ENCODE measurements around the gene APOB. TPM values are rescaled to one million over a fixed set of nuclear protein-coding genes. Genes with fewer than 3 reads are reported as not detected.
"Not testable (repeated sequence)": the region's sequence is repeated elsewhere in the genome, so short reads cannot be mapped to it uniquely, and the experiment has no call there.

Gene APOB
- total RNA-seq, 1 donor from 2014 or later: 0.13 TPM

DNA sequence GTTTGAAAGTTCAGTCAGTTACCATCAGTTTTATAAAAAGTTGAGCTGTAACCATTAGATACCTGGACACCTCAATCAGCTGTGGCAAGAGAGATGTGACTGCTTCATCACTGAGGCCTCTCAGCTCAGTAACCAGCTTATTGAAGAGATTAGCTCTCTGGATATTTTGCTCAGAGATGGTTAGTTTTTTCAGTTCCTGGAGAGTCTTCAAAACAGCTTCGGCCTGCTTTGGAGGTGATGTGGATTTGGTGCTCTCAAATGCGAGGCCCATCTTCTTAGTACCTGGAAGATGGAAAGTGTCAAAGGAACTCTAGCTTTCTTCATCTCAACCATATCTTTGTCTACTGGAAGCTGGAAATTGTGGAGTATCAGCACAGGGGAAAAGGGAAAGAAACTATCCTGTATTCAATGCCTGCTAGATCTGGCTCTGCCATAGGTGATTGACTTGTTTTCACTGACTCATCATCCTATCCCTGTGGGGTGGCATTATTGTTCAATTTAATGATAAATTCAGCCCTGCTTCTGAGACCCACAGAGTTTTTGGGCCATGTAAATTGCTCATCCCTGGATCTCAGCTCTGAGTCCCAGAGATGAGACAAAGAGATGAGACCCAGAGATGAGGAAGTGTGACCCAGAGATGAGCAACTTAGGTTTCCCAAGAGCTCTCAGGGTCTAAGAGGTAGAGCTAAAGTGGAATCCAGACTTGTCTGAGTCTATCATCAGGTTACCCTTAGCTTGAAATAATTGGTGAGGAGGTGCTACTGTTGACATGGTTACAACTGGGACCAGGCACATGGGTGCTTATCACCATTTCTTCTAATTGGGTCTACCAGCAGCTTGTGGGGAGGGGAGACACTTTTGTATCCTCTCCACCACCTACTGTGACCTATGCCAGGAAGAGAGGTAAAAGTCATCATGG lies 10.4 kb downstream of the APOB start:
- H3K27me3 Mint-ChIP-seq (ENCODE audit: low read depth): peaks cover 71% of the 10 kb centered on the region

DNA sequence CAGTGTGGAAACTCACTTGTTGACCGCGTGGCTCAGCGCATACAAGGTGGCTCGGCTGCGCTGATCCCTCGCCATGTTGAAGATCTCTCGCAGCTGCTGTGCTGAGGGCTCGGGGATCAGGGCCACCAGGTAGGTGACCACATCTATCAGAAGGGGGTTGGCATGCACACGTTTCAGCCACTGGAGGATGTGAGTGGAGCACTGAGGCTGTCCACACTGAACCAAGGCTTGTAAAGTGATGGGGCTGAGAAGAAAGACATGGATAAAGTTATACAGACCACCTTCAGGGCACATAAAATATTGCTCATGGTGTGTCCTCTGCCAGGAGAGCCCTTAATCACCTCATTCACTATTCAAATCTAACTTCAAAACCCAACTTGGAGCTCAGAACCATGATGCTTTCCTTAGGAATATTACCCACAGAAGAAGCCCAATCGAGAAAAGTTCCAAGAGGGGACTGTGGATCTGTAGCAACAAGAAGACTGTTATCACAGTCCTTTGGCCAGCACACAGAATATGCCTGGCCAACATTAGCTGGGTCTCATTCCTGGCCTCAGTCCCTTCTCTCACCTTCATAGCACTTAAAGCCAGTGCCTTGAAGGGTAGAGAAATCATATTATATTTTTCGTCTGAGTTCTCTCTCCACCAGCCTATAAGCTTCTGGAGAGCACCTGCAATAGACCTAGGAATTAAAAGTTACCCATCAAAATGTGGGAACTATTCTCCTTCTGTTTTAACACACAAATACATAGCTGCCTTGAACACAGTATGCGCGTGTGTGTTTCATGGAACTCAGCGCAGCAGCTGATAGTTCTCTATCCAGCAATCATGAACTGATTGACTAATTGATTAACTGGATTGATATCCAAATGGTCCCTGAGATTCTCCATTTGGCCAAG lies 11.3 kb downstream of the APOB start:
- peaks cover 8% of the 10 kb centered on the region for H3K9me3 Mint-ChIP-seq
- DNase-seq (ENCODE audit: low spot score in 2 of 2, unreplicated experiment in 2 of 2): no peak
- peaks cover 76% of the 10 kb centered on the region for H3K27me3 Mint-ChIP-seq (ENCODE audit: low read depth)
- no peaks in the 10 kb centered on the region for H3K4me1 Mint-ChIP-seq
- H3K36me3 Mint-ChIP-seq: no peaks in the 10 kb centered on the region
- H3K4me3 Mint-ChIP-seq: no peak overlapping the region
- H3K27ac Mint-ChIP-seq: no peak overlapping the region
- TF ChIP-seq, protein P1, sequence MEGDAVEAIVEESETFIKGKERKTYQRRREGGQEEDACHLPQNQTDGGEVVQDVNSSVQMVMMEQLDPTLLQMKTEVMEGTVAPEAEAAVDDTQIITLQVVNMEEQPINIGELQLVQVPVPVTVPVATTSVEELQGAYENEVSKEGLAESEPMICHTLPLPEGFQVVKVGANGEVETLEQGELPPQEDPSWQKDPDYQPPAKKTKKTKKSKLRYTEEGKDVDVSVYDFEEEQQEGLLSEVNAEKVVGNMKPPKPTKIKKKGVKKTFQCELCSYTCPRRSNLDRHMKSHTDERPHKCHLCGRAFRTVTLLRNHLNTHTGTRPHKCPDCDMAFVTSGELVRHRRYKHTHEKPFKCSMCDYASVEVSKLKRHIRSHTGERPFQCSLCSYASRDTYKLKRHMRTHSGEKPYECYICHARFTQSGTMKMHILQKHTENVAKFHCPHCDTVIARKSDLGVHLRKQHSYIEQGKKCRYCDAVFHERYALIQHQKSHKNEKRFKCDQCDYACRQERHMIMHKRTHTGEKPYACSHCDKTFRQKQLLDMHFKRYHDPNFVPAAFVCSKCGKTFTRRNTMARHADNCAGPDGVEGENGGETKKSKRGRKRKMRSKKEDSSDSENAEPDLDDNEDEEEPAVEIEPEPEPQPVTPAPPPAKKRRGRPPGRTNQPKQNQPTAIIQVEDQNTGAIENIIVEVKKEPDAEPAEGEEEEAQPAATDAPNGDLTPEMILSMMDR (IDR thresholded peaks at IDR 0.05; ENCODE audit: unreplicated experiment): no peak

More for the DNA sequence above, 10.4 kb downstream of the APOB start:
- H3K36me3 Mint-ChIP-seq: no peaks in the 10 kb centered on the region
- H3K9me3 Mint-ChIP-seq: peaks cover 8% of the 10 kb centered on the region
- TF ChIP-seq, protein P1 (IDR thresholded peaks at IDR 0.05; ENCODE audit: unreplicated experiment): no peak
- H3K27ac Mint-ChIP-seq: no peak overlapping the region
- no peak overlapping the region for H3K4me3 Mint-ChIP-seq
- H3K4me1 Mint-ChIP-seq: no peaks in the 10 kb centered on the region
- no peak for DNase-seq (ENCODE audit: low spot score in 2 of 2, unreplicated experiment in 2 of 2)

DNA sequence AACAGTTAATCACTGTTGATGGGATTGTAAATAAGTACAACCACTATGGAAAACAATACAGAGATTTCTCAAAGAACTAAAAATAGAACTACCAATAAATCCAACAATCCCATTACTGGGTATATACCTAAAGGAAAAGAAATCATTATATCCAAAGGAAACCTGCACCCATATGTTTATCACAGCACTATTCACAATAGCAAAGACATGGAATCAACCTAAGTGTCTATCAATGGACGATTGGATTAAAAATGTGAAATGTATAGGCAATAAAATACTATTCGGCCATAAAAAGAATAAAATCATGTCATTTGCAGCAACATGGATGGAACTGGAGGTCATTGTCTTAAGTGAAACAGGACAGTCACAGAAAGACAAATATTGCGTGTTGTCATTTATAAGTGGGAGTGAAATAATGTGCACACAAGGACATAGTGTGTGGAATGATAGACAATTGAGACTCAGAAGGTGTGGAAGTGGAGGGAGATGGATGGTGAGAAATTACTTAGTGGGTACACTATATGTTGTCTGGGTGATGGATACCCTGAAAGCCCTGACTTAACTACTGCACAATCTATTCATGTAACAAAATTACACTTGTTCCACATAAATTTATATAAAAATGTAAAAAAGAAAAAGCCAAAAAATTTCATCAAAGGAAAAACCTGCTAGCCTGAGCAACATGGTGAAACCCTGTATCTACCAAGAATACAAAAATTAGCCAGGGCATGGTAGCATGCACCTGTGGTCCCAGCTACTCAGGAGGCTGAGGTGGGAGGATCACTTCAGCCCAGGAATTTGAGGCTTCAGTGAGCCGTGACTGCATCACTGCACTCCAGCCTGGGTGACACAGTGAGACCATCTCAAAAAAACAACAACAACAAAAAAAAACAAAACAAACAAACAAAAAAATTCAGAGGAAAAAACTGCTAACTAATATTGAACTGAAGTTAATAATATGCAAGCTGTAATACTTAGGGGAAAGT lies 12.6 kb downstream of the APOB start:
- no peak overlapping the region for H3K27ac Mint-ChIP-seq
- TF ChIP-seq, protein P1 (IDR thresholded peaks at IDR 0.05; ENCODE audit: unreplicated experiment): no peak
- H3K4me3 Mint-ChIP-seq: no peak overlapping the region
- no peaks in the 10 kb centered on the region for H3K4me1 Mint-ChIP-seq
- no peaks in the 10 kb centered on the region for H3K36me3 Mint-ChIP-seq
- H3K9me3 Mint-ChIP-seq: peaks cover 8% of the 10 kb centered on the region
- H3K27me3 Mint-ChIP-seq (ENCODE audit: low read depth): peaks cover 66% of the 10 kb centered on the region
- DNase-seq (ENCODE audit: low spot score in 2 of 2, unreplicated experiment in 2 of 2): no peak

DNA sequence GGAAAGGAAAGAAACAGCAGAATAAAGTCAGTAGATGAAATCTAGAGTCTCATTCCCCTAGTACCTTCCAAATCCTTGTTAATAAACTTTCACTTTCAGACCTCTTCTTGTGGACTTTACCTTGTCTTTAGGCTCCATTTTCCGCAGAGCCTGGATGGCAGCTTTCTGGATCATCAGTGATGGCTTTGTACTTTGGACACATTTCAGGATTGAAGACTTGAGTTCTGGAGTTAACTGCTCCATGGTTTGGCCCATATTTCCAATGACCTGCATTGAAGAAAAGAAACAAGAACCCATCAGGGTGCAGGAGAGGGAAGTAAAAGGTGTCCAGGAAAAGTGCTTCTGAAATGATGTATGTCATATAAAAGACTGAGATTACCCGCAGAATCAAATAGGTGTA lies 14.4 kb downstream of the APOB start:
- peaks cover 55% of the 10 kb centered on the region for H3K27me3 Mint-ChIP-seq (ENCODE audit: low read depth)
- peaks cover 4% of the 10 kb centered on the region for H3K9me3 Mint-ChIP-seq
- no peaks in the 10 kb centered on the region for H3K4me1 Mint-ChIP-seq
- TF ChIP-seq, protein P1 (IDR thresholded peaks at IDR 0.05; ENCODE audit: unreplicated experiment): no peak
- H3K4me3 Mint-ChIP-seq: no peak overlapping the region
- no peaks in the 10 kb centered on the region for H3K36me3 Mint-ChIP-seq
- DNase-seq (ENCODE audit: low spot score in 2 of 2, unreplicated experiment in 2 of 2): no peak
- no peak overlapping the region for H3K27ac Mint-ChIP-seq

DNA sequence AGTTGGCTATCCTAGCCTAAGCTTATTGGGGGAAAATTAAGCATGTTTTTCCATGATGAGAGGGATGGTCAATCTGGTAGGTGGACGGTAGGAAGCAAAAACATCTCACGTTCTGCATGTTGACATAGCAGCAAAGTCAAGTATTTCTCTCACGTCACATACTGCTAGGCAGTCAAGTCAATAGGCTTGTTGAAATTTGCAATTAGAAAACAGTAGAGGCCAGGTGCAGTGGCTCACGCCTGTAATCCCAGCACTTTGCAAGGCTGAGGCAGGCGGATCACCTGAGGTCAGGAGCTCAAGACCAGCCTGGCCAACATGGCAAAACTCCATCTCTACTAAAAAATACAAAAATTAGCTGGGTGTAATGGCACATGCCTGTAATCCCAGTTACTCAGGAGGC lies 14.9 kb downstream of the APOB start:
- not testable (repeated sequence) for H3K36me3 Mint-ChIP-seq; H3K27ac Mint-ChIP-seq; H3K9me3 Mint-ChIP-seq; H3K4me1 Mint-ChIP-seq; H3K4me3 Mint-ChIP-seq; DNase-seq (ENCODE audit: low spot score in 2 of 2, unreplicated experiment in 2 of 2)
- peaks cover 53% of the 10 kb centered on the region for H3K27me3 Mint-ChIP-seq (ENCODE audit: low read depth)
